ENCODE measurements around the gene TRHDE. TPM values are rescaled to one million over a fixed set of nuclear protein-coding genes. Genes with fewer than 3 reads are reported as not detected.
A peak's percentile ranks its signal among the peaks of the same experiment; 100 is the strongest.

TRHDE gene
- total RNA-seq, 1 experiment from 2014 or later, result not detected

- no TSS peak for BruUV-seq (replicated peaks)
- peaks cover 7% of the 10 kb centered on the region for H3K9me3 Mint-ChIP-seq (ENCODE audit: unreplicated experiment)
- no peak for DNase-seq (ENCODE audit: unreplicated experiment)
- no peak overlapping the region for H3K4me3 Mint-ChIP-seq (ENCODE audit: unreplicated experiment)
- H3K4me1 Mint-ChIP-seq (ENCODE audit: insufficient read depth, unreplicated experiment), result no peaks in the 10 kb centered on the region
- no peaks in the 10 kb centered on the region for H3K27me3 Mint-ChIP-seq (ENCODE audit: insufficient read depth, unreplicated experiment)
- ChIA-PET CTCF (no interaction called here), POLR2A (no interaction called here)
- H3K36me3 Mint-ChIP-seq (ENCODE audit: insufficient read depth, unreplicated experiment), result no peaks in the 10 kb centered on the region
- intact Hi-C loops (cut with micrococcal nuclease), result no loop called here
- no peak overlapping the region for H3K27ac Mint-ChIP-seq (ENCODE audit: low read depth, unreplicated experiment)
- TF ChIP-seq CTCF (IDR thresholded peaks at IDR 0.05; ENCODE audit: unreplicated experiment), result no peak
These were observed 29.2 kb upstream of the TRHDE start for GRCh38 chr12:72242946-72243345.

- BruUV-seq (replicated peaks), result no TSS peak
- TF ChIP-seq CTCF (IDR thresholded peaks at IDR 0.05; ENCODE audit: unreplicated experiment), result no peak
- ChIA-PET POLR2A (interaction anchor here (0.7 kb wide), 1 partner anchor 490 kb away, joined by 3 read pairs; no protein-coding TSS in a partner anchor), CTCF (no interaction called here)
- Mint-ChIP-seq H3K4me1 (ENCODE audit: insufficient read depth, unreplicated experiment) (no peaks in the 10 kb centered on the region), H3K27me3 (ENCODE audit: insufficient read depth, unreplicated experiment) (no peaks in the 10 kb centered on the region), H3K9me3 (ENCODE audit: unreplicated experiment) (no peaks in the 10 kb centered on the region), H3K36me3 (ENCODE audit: insufficient read depth, unreplicated experiment) (no peaks in the 10 kb centered on the region), H3K4me3 (ENCODE audit: unreplicated experiment) (no peak overlapping the region), H3K27ac (ENCODE audit: low read depth, unreplicated experiment) (no peak overlapping the region)
- peak; percentile 9 for DNase-seq (ENCODE audit: unreplicated experiment)
- intact Hi-C loops (cut with micrococcal nuclease), result no loop called here
These were observed 25.8 kb upstream of the TRHDE start for GRCh38 chr12:72246370-72246769.

- no peaks in the 10 kb centered on the region for H3K27me3 Mint-ChIP-seq (ENCODE audit: insufficient read depth, unreplicated experiment)
- H3K9me3 Mint-ChIP-seq (ENCODE audit: unreplicated experiment), result no peaks in the 10 kb centered on the region
- CTCF ChIA-PET, result interaction anchor here (0.6 to 0.7 kb wide), 2 partner anchors 167 to 1047 kb away, joined by 3 read pairs; no protein-coding TSS in a partner anchor
- no peaks in the 10 kb centered on the region for H3K36me3 Mint-ChIP-seq (ENCODE audit: insufficient read depth, unreplicated experiment)
- POLR2A ChIA-PET, result no interaction called here
- H3K27ac Mint-ChIP-seq (ENCODE audit: low read depth, unreplicated experiment), result no peak overlapping the region
- intact Hi-C loops (cut with micrococcal nuclease), result no loop called here
- H3K4me3 Mint-ChIP-seq (ENCODE audit: unreplicated experiment), result no peak overlapping the region
- no peak for DNase-seq (ENCODE audit: unreplicated experiment)
- H3K4me1 Mint-ChIP-seq (ENCODE audit: insufficient read depth, unreplicated experiment), result no peaks in the 10 kb centered on the region
- TF ChIP-seq CTCF (IDR thresholded peaks at IDR 0.05; ENCODE audit: unreplicated experiment), result no peak
- BruUV-seq (replicated peaks), result no TSS peak
These were observed 21.8 kb upstream of the TRHDE start for GRCh38 chr12:72250346-72250745.

GRCh38 chr12:72256725-72257124 is 15.4 kb upstream of the TRHDE start:
- no peak for TF ChIP-seq CTCF (IDR thresholded peaks at IDR 0.05; ENCODE audit: unreplicated experiment)
- intact Hi-C loops (cut with micrococcal nuclease), result no loop called here
- DNase-seq (ENCODE audit: unreplicated experiment), result no peak
- Mint-ChIP-seq H3K4me1 (ENCODE audit: insufficient read depth, unreplicated experiment) (no peaks in the 10 kb centered on the region), H3K4me3 (ENCODE audit: unreplicated experiment) (no peak overlapping the region), H3K27me3 (ENCODE audit: insufficient read depth, unreplicated experiment) (no peaks in the 10 kb centered on the region), H3K36me3 (ENCODE audit: insufficient read depth, unreplicated experiment) (no peaks in the 10 kb centered on the region), H3K27ac (ENCODE audit: low read depth, unreplicated experiment) (no peak overlapping the region), H3K9me3 (ENCODE audit: unreplicated experiment) (peaks cover 9% of the 10 kb centered on the region)
- ChIA-PET CTCF (no interaction called here), POLR2A (no interaction called here)
- no TSS peak for BruUV-seq (replicated peaks)

All from MCF 10A (cell line).